CD4-positive, alpha-beta T cell treated with Interleukin-4 for 4 hours (primary cell): ENCODE data around the gene BDKRB2.
"Not testable (repeated sequence)": the region's sequence is repeated elsewhere in the genome, so short reads cannot be mapped to it uniquely, and the experiment has no call there.

ENCODE experiments used
- DNase-seq: peaks from one replicate; pipeline ENCODE4 v3.0.0-alpha.2; 2020

The BDKRB2 gene

GRCh38 chr14:96229315-96229714 is 24.7 kb downstream of the BDKRB2 start:
- DNase-seq = no peak

GRCh38 chr14:96231056-96231455 is 26.4 kb downstream of the BDKRB2 start:
- DNase-seq = no peak

- no peak for DNase-seq
These were observed 27.0 kb downstream of the BDKRB2 start for GRCh38 chr14:96231526-96232130.

- no peak for DNase-seq
These were observed 27.9 kb downstream of the BDKRB2 start for GRCh38 chr14:96232506-96232905.

- DNase-seq = no peak
These were observed 29.0 kb downstream of the BDKRB2 start for GRCh38 chr14:96233661-96234060.

GRCh38 chr14:96235426-96235825 is 30.8 kb downstream of the BDKRB2 start:
- DNase-seq = no peak

GRCh38 chr14:96237641-96238040 is 33.0 kb downstream of the BDKRB2 start:
- DNase-seq = no peak

GRCh38 chr14:96238676-96239265 is 34.1 kb downstream of the BDKRB2 start:
- no peak for DNase-seq

- DNase-seq = no peak
These were observed 35.1 kb downstream of the BDKRB2 start for GRCh38 chr14:96239711-96240141.

- DNase-seq = no peak
These were observed 36.0 kb downstream of the BDKRB2 start for GRCh38 chr14:96240641-96241040.

GRCh38 chr14:96242126-96242525 is 37.5 kb downstream of the BDKRB2 start:
- no peak for DNase-seq

- no peak for DNase-seq
These were observed 39.1 kb downstream of the BDKRB2 start for GRCh38 chr14:96243785-96244184.

- DNase-seq = not testable (repeated sequence)
These were observed 40.4 kb downstream of the BDKRB2 start for GRCh38 chr14:96245074-96245473.

GRCh38 chr14:96245710-96246538 is 41.3 kb downstream of the BDKRB2 start:
- DNase-seq = no peak

GRCh38 chr14:96246539-96246847 is 41.9 kb downstream of the BDKRB2 start:
- no peak for DNase-seq

- no peak for DNase-seq
These were observed 42.4 kb downstream of the BDKRB2 start for GRCh38 chr14:96247031-96247430.

- no peak for DNase-seq
These were observed 44.4 kb downstream of the BDKRB2 start for GRCh38 chr14:96249029-96249428.

- DNase-seq = no peak
These were observed 45.8 kb downstream of the BDKRB2 start for GRCh38 chr14:96250485-96250884.

- no peak for DNase-seq
These were observed 47.1 kb downstream of the BDKRB2 start for GRCh38 chr14:96251656-96252155.

GRCh38 chr14:96252323-96252998 is 47.8 kb downstream of the BDKRB2 start:
- no peak for DNase-seq

- no peak for DNase-seq
These were observed 48.4 kb downstream of the BDKRB2 start for GRCh38 chr14:96252999-96253539.

GRCh38 chr14:96254687-96255086 is 50.0 kb downstream of the BDKRB2 start:
- no peak for DNase-seq
